Measurements from ENCODE around the gene EXOSC2. TPM values are rescaled to one million over a fixed set of nuclear protein-coding genes. Genes with fewer than 3 reads are reported as not detected.

Gene EXOSC2
- 80.5 TPM for polyA plus RNA-seq (2012; ENCODE audit: insufficient read depth, insufficient read length)

- peak within 1 kb of the TSS; percentile 100 for H3K4me3 ChIP-seq (ENCODE audit: low read length)
Measured at GRCh38 chr9:130693426-130694191, at the start of gene EXOSC2. Gene EXOSC2 (plus strand): TSS chr9:130693780. CDS start chr9:130693792, 12 bp downstream.

GRCh38 chr9:130651221-130651620, 42.4 kb upstream of the EXOSC2 start:
- no peak overlapping the region for H3K4me3 ChIP-seq (ENCODE audit: low read length)
- DNase-seq (ENCODE audit: low read depth, low spot score) = no peak

More at GRCh38 chr9:130693426-130694191, at the start of gene EXOSC2:
- DNase-seq (ENCODE audit: low read depth, low spot score) = peak; percentile 98

GRCh38 chr9:130651752-130652151, 41.8 kb upstream of the EXOSC2 start:
- no peak for DNase-seq (ENCODE audit: low read depth, low spot score)
- no peak overlapping the region for H3K4me3 ChIP-seq (ENCODE audit: low read length)

GRCh38 chr9:130654879-130655278, 38.7 kb upstream of the EXOSC2 start:
- DNase-seq (ENCODE audit: low read depth, low spot score) = no peak
- H3K4me3 ChIP-seq (ENCODE audit: low read length) = no peak overlapping the region

GRCh38 chr9:130658893-130659698, 34.5 kb upstream of the EXOSC2 start:
- no peak for DNase-seq (ENCODE audit: low read depth, low spot score)
- H3K4me3 ChIP-seq (ENCODE audit: low read length) = no peak overlapping the region

GRCh38 chr9:130659699-130660248, 33.8 kb upstream of the EXOSC2 start:
- no peak overlapping the region for H3K4me3 ChIP-seq (ENCODE audit: low read length)
- no peak for DNase-seq (ENCODE audit: low read depth, low spot score)

- H3K4me3 ChIP-seq (ENCODE audit: low read length) = no peak overlapping the region
- DNase-seq (ENCODE audit: low read depth, low spot score) = no peak
Measured at GRCh38 chr9:130660326-130660682, 33.3 kb upstream of the EXOSC2 start.

GRCh38 chr9:130660683-130661450, 32.7 kb upstream of the EXOSC2 start:
- DNase-seq (ENCODE audit: low read depth, low spot score) = no peak
- no peak overlapping the region for H3K4me3 ChIP-seq (ENCODE audit: low read length)

GRCh38 chr9:130661451-130662098, 32.0 kb upstream of the EXOSC2 start:
- H3K4me3 ChIP-seq (ENCODE audit: low read length) = no peak overlapping the region
- DNase-seq (ENCODE audit: low read depth, low spot score) = no peak

- no peak for DNase-seq (ENCODE audit: low read depth, low spot score)
- no peak overlapping the region for H3K4me3 ChIP-seq (ENCODE audit: low read length)
Measured at GRCh38 chr9:130662099-130662969, 31.2 kb upstream of the EXOSC2 start.

- DNase-seq (ENCODE audit: low read depth, low spot score) = no peak
- H3K4me3 ChIP-seq (ENCODE audit: low read length) = no peak overlapping the region
Measured at GRCh38 chr9:130662970-130663257, 30.7 kb upstream of the EXOSC2 start.

GRCh38 chr9:130663258-130663976, 30.2 kb upstream of the EXOSC2 start:
- no peak overlapping the region for H3K4me3 ChIP-seq (ENCODE audit: low read length)
- no peak for DNase-seq (ENCODE audit: low read depth, low spot score)

GRCh38 chr9:130663977-130664250, 29.7 kb upstream of the EXOSC2 start:
- no peak for DNase-seq (ENCODE audit: low read depth, low spot score)

GRCh38 chr9:130664251-130665028, 29.1 kb upstream of the EXOSC2 start, which contains the start of gene PRDM12:
Gene PRDM12 (plus strand): TSS chr9:130664594. CDS start chr9:130664654, 60 bp downstream.
- DNase-seq (ENCODE audit: low read depth, low spot score) = no peak

More at GRCh38 chr9:130663977-130664250, 29.7 kb upstream of the EXOSC2 start:
- no peak overlapping the region for H3K4me3 ChIP-seq (ENCODE audit: low read length)

GRCh38 chr9:130665029-130665430, 28.6 kb upstream of the EXOSC2 start:
- no peak for DNase-seq (ENCODE audit: low read depth, low spot score)
- no peak overlapping the region for H3K4me3 ChIP-seq (ENCODE audit: low read length)

More at GRCh38 chr9:130664251-130665028, 29.1 kb upstream of the EXOSC2 start, which contains the start of gene PRDM12:
- H3K4me3 ChIP-seq (ENCODE audit: low read length) = no peak within 1 kb of the TSS

- no peak for DNase-seq (ENCODE audit: low read depth, low spot score)
- H3K4me3 ChIP-seq (ENCODE audit: low read length) = no peak overlapping the region
Measured at GRCh38 chr9:130665431-130666392, 27.9 kb upstream of the EXOSC2 start.
